HepG2 (cell line): Measurements from ENCODE around the gene ZFP36L2. TPM values are rescaled to one million over a fixed set of nuclear protein-coding genes. Genes with fewer than 3 reads are reported as not detected.
A peak's percentile ranks its signal among the peaks of the same experiment; 100 is the strongest.

Experiments
- ATAD3A ChIP-seq: sonication (generic); formaldehyde crosslinking; IDR thresholded peaks from 2 replicates; pipeline ENCODE4 v1.4.0; 2020; ENCODE audit warnings: missing genetic modification reagents
- CCDC6 ChIP-seq: sonication (generic); formaldehyde crosslinking; IDR thresholded peaks from 2 replicates; pipeline ENCODE4 v1.8.1; 2022; ENCODE audit warnings: mild to moderate bottlenecking, missing genetic modification reagents, moderate library complexity
- CEBPG ChIP-seq: IDR thresholded peaks from 2 replicates; pipeline ENCODE4 v1.6.1; 2016
- CHCHD3 ChIP-seq: sonication (generic); formaldehyde crosslinking; IDR thresholded peaks from 2 replicates; pipeline ENCODE4 v1.8.0; 2022; ENCODE audit warnings: mild to moderate bottlenecking, missing genetic modification reagents, moderate library complexity
- FOXM1 ChIP-seq: sonication (generic); formaldehyde crosslinking; IDR thresholded peaks from 2 replicates; pipeline ENCODE4 v1.5.0; 2020; ENCODE audit warnings: missing genetic modification reagents
- HES4 ChIP-seq: sonication (generic); formaldehyde crosslinking; IDR thresholded peaks from 2 replicates; pipeline ENCODE4 v1.9.0; 2021; ENCODE audit warnings: mild to moderate bottlenecking, missing genetic modification reagents, borderline replicate concordance
- NR1H2 ChIP-seq: sonication (generic); formaldehyde crosslinking; IDR thresholded peaks from 2 replicates; pipeline ENCODE4 v1.8.1; 2022; ENCODE audit warnings: low read depth, missing genetic modification reagents, borderline replicate concordance
- REL ChIP-seq: sonication (generic); formaldehyde crosslinking; conservative IDR thresholded peaks from 2 replicates; pipeline ENCODE4 v1.8.0; 2022; ENCODE audit warnings: mild to moderate bottlenecking, missing genetic modification reagents, moderate library complexity
- SMYD3 ChIP-seq: sonication (generic); formaldehyde crosslinking; IDR thresholded peaks from 2 replicates; pipeline ENCODE4 v1.8.1; 2023; ENCODE audit warnings: mild to moderate bottlenecking, missing genetic modification reagents
- SOX5 ChIP-seq: IDR thresholded peaks from 2 replicates; pipeline ENCODE4 v1.6.1; 2016; ENCODE audit warnings: borderline replicate concordance
- STAG1 ChIP-seq: sonication (generic); formaldehyde crosslinking; IDR thresholded peaks from 2 replicates; pipeline ENCODE4 v1.4.0; 2020; ENCODE audit warnings: missing genetic modification reagents
- TEAD3 ChIP-seq: optimal IDR thresholded peaks from 2 replicates; pipeline ENCODE3; 2016; ENCODE audit warnings: borderline replicate concordance
- TGIF2 ChIP-seq: IDR thresholded peaks from 2 replicates; pipeline ENCODE4 v1.6.1; 2016; ENCODE audit warnings: control low read depth, missing compliant biosample characterization
- THAP11 ChIP-seq: IDR thresholded peaks from 2 replicates; pipeline ENCODE4 v1.6.1; 2016; ENCODE audit warnings: missing biosample characterization, missing genetic modification reagents
- TOPORS ChIP-seq: sonication (generic); formaldehyde crosslinking; IDR thresholded peaks from 2 replicates; pipeline ENCODE4 v1.8.0; 2023; ENCODE audit warnings: mild to moderate bottlenecking, missing genetic modification reagents
- ZNF143 ChIP-seq: sonication (generic); formaldehyde crosslinking; IDR thresholded peaks from 2 replicates; pipeline ENCODE4 v1.4.0; 2020; ENCODE audit warnings: missing genetic modification reagents
- ZNF253 ChIP-seq: sonication (generic); formaldehyde crosslinking; IDR thresholded peaks from 2 replicates; pipeline ENCODE4 v1.8.0; 2022; ENCODE audit warnings: mild to moderate bottlenecking, missing genetic modification reagents, borderline replicate concordance
- ZNF556 ChIP-seq: sonication (generic); formaldehyde crosslinking; IDR thresholded peaks from 2 replicates; pipeline ENCODE4 v1.4.0; 2020; ENCODE audit warnings: mild to moderate bottlenecking, missing genetic modification reagents, borderline replicate concordance
- ZNF589 ChIP-seq: sonication (generic); formaldehyde crosslinking; conservative IDR thresholded peaks from 2 replicates; pipeline ENCODE4 v1.8.0; 2022; ENCODE audit warnings: mild to moderate bottlenecking, moderate library complexity, missing genetic modification reagents
- ZNF615 ChIP-seq: sonication (generic); formaldehyde crosslinking; IDR thresholded peaks from 2 replicates; pipeline ENCODE4 v1.5.0; 2020; ENCODE audit warnings: mild to moderate bottlenecking, missing genetic modification reagents, borderline replicate concordance
- ZNF644 ChIP-seq: IDR thresholded peaks from 2 replicates; pipeline ENCODE4 v1.6.1; 2016; ENCODE audit warnings: low read depth
- ZNF7 ChIP-seq: IDR thresholded peaks from 2 replicates; pipeline ENCODE4 v1.6.1; 2016; ENCODE audit warnings: missing biosample characterization, missing genetic modification reagents
- ZNF777 ChIP-seq: sonication (generic); formaldehyde crosslinking; IDR thresholded peaks from 2 replicates; pipeline ENCODE4 v1.4.0; 2020; ENCODE audit warnings: missing genetic modification reagents
- ZNF782 ChIP-seq: sonication (generic); formaldehyde crosslinking; IDR thresholded peaks from 2 replicates; pipeline ENCODE4 v1.4.0; 2020; ENCODE audit warnings: missing genetic modification reagents, mild to moderate bottlenecking, borderline replicate concordance
- ZNF792 ChIP-seq: IDR thresholded peaks from 2 replicates; pipeline ENCODE4 v1.6.1; 2016
- ZNF816 ChIP-seq: sonication (generic); formaldehyde crosslinking; IDR thresholded peaks from 2 replicates; pipeline ENCODE4 v1.8.0; 2022; ENCODE audit warnings: missing genetic modification reagents, mild to moderate bottlenecking, borderline replicate concordance
- polyA plus RNA-seq, 8 experiments: library from polyadenylated mRNA; depleted of rRNA in 3 of 8; stranded (reverse) in 7 of 8; unstranded in 1 of 8; fragments of >200 nt; fragmentation: Illumina TruSeq in 4 of 8; extraction: Trizol in 4 of 8; gene quantifications; 2 replicates each; pipeline versions ENCODE4 v1.2.1 to v1.2.3, GENCODE V29; 2011 to 2016; ENCODE audit warnings: low read depth in 4 of 8, missing spikeins in 1 of 8, mixed read lengths in 1 of 8; ENCODE audit not compliant: insufficient read depth in 1 of 8
- total RNA-seq, 5 experiments: library from RNA; depleted of rRNA; stranded (reverse); fragments of >200 nt; fragmentation: Illumina TruSeq; extraction: Trizol; gene quantifications; 2 replicates each; pipeline ENCODE4 v1.2.3, GENCODE V29; 2016; ENCODE audit warnings: low read depth in 1 of 5
- TF ChIP-seq, protein P1 (sequence below): sonication (generic); formaldehyde crosslinking; IDR thresholded peaks from 2 replicates; pipeline ENCODE4 v1.8.1; 2022; ENCODE audit warnings: mild to moderate bottlenecking, missing genetic modification reagents
- TF ChIP-seq, protein P2 (sequence below): sonication (generic); formaldehyde crosslinking; IDR thresholded peaks from 2 replicates; pipeline ENCODE4 v1.8.0; 2022; ENCODE audit warnings: low read depth, missing genetic modification reagents
- TF ChIP-seq, protein P3 (sequence below): sonication (generic); formaldehyde crosslinking; IDR thresholded peaks from 2 replicates; pipeline ENCODE4 v1.5.1; 2020; ENCODE audit warnings: missing genetic modification reagents, mild to moderate bottlenecking, borderline replicate concordance

The ZFP36L2 gene
- total and polyA plus RNA-seq, 2 of the 13 experiments (the other 11 are each of a cell fraction or from before 2014, with no cell fraction given): 11.2 to 21.8 TPM

DNA sequence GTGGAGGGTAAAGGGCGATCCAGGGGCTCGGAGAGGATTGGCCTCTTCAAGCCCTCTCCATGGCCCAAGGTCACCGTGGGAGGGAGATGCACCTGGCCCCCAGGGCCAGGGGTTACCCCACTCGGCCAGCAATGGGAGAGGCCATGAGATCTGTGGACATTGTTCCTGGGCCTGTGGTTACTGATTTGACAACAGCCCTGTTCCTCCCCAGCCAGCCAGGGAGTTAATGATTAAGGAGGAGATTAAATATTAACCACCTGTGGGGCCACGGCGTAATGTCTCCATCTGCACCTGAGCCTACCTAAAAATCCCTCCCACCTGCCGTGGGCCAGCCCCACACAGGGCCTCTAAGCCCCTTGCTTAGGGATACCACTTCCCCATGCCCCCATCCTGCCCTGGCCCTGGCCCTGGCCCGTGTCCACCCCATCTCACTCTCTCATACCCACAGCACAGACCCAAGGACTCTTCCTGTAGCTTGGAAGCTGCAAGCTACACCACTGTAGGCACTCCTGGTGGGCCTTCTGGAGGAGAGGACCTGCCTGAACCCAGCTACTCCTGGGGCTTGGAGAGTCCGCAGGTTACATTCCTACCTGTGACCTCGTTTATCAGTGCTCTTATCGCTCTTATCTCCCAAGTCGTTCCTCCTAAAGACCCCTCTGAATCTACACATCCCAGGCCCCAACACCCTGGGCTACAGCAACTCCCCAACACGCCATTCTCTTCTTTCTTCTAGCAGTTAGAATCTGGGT, 32.1 kb downstream of the ZFP36L2 start (continued):
- no peak for TF ChIP-seq ZNF7 (CRISPR knock-in tag)
- TF ChIP-seq TGIF2 (CRISPR knock-in tag): peak; percentile 83
- 0 out of 2 replicates have a peak, but pooled peaks have one; percentile 23 for TF ChIP-seq HES4
- TF ChIP-seq ZNF792 (CRISPR knock-in tag): peak; percentile 83
- TF ChIP-seq ZNF644 (CRISPR knock-in tag): 0 out of 2 replicates have a peak, but pooled peaks have one; percentile 65
- peak; percentile 60 for TF ChIP-seq CEBPG (CRISPR knock-in tag)
- TF ChIP-seq, protein P1, sequence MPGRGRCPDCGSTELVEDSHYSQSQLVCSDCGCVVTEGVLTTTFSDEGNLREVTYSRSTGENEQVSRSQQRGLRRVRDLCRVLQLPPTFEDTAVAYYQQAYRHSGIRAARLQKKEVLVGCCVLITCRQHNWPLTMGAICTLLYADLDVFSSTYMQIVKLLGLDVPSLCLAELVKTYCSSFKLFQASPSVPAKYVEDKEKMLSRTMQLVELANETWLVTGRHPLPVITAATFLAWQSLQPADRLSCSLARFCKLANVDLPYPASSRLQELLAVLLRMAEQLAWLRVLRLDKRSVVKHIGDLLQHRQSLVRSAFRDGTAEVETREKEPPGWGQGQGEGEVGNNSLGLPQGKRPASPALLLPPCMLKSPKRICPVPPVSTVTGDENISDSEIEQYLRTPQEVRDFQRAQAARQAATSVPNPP: 0 out of 2 replicates have a peak, but pooled peaks have one; percentile 11
- peak; percentile 97 for TF ChIP-seq SOX5
- TF ChIP-seq CHCHD3: no peak
- TF ChIP-seq SMYD3: peak; percentile 29; the same call in 1 of the 2 replicates
- TF ChIP-seq ZNF615 (CRISPR knock-in tag): peak; percentile 82
- TF ChIP-seq ATAD3A: no peak
- peak; percentile 77 for TF ChIP-seq THAP11 (CRISPR knock-in tag)
- TF ChIP-seq TOPORS: peak; percentile 12; the same call in 1 of the 2 replicates
- no peak for TF ChIP-seq REL (CRISPR knock-in tag)
- TF ChIP-seq STAG1 (CRISPR knock-in tag): peak; percentile 33
- no peak for TF ChIP-seq ZNF782 (CRISPR knock-in tag)
- TF ChIP-seq ZNF777 (CRISPR knock-in tag): no peak
- TF ChIP-seq, protein P2, sequence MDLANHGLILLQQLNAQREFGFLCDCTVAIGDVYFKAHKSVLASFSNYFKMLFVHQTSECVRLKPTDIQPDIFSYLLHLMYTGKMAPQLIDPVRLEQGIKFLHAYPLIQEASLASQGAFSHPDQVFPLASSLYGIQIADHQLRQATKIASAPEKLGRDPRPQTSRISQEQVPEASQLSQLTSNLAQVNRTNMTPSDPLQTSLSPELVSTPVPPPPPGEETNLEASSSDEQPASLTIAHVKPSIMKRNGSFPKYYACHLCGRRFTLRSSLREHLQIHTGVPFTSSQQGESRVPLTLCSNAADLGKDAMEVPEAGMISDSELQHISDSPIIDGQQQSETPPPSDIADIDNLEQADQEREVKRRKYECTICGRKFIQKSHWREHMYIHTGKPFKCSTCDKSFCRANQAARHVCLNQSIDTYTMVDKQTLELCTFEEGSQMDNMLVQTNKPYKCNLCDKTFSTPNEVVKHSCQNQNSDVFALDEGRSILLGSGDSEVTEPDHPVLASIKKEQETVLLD (CRISPR knock-in tag): 0 out of 2 replicates have a peak, but pooled peaks have one; percentile 2
- TF ChIP-seq NR1H2 (CRISPR knock-in tag): 0 out of 2 replicates have a peak, but pooled peaks have one; percentile 76
- TF ChIP-seq FOXM1 (CRISPR knock-in tag): no peak
- TF ChIP-seq ZNF816 (CRISPR knock-in tag): no peak
- peak; percentile 26; the same call in 1 of the 2 replicates for TF ChIP-seq ZNF253 (CRISPR knock-in tag)
- TF ChIP-seq ZNF143 (CRISPR knock-in tag): no peak
- no peak; the same call in 1 of the 2 replicates for TF ChIP-seq ZNF589 (CRISPR knock-in tag)
- peak; percentile 58 for TF ChIP-seq TEAD3 (CRISPR knock-in tag)
- TF ChIP-seq CCDC6: 0 out of 2 replicates have a peak, but pooled peaks have one; percentile 90
- TF ChIP-seq, protein P3, sequence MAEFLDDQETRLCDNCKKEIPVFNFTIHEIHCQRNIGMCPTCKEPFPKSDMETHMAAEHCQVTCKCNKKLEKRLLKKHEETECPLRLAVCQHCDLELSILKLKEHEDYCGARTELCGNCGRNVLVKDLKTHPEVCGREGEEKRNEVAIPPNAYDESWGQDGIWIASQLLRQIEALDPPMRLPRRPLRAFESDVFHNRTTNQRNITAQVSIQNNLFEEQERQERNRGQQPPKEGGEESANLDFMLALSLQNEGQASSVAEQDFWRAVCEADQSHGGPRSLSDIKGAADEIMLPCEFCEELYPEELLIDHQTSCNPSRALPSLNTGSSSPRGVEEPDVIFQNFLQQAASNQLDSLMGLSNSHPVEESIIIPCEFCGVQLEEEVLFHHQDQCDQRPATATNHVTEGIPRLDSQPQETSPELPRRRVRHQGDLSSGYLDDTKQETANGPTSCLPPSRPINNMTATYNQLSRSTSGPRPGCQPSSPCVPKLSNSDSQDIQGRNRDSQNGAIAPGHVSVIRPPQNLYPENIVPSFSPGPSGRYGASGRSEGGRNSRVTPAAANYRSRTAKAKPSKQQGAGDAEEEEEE: no peak; the same call in 1 of the 2 replicates
- no peak; the same call in 1 of the 2 replicates for TF ChIP-seq ZNF556 (CRISPR knock-in tag)
